Type B pancreatic cell (in vitro differentiated cells): ENCODE data around the gene ZNF646. TPM values are rescaled to one million over a fixed set of nuclear protein-coding genes. Genes with fewer than 3 reads are reported as not detected.

ENCODE experiments used
- DNase-seq: peaks from one replicate; pipeline ENCODE4 v3.0.0; 2021; ENCODE audit warnings: mixed read lengths; ENCODE audit not compliant: unreplicated experiment; ENCODE audit errors: extremely low spot score
- H3K27ac Mint-ChIP-seq: 2 replicates; pipeline ENCODE4 v1.8.0; 2021; ENCODE audit warnings: mild to moderate bottlenecking, mixed read lengths
- H3K27me3 Mint-ChIP-seq: 2 replicates; pipeline ENCODE4 v1.8.0; 2021; ENCODE audit warnings: mixed read lengths
- H3K36me3 Mint-ChIP-seq: 2 replicates; pipeline ENCODE4 v1.8.0; 2021; ENCODE audit warnings: mixed read lengths
- H3K4me1 Mint-ChIP-seq: one replicate; pipeline ENCODE4 v1.8.0; 2021; ENCODE audit warnings: mixed read lengths; ENCODE audit not compliant: unreplicated experiment
- H3K4me3 Mint-ChIP-seq: 2 replicates; pipeline ENCODE4 v1.8.0; 2021; ENCODE audit warnings: mild to moderate bottlenecking, mixed read lengths
- H3K9me3 Mint-ChIP-seq: 2 replicates; pipeline ENCODE4 v1.8.0; 2021; ENCODE audit warnings: mixed read lengths
- long read RNA-seq: library from polyadenylated mRNA; unstranded; transcript quantifications from one replicate; pipeline ENCODE4 v2.0.0, GENCODE V29; 2020
- total RNA-seq: library from RNA; stranded (reverse); gene quantifications from 2 replicates; pipeline ENCODE4 v1.2.1, GENCODE V29; 2021; ENCODE audit warnings: low replicate concordance
- TF ChIP-seq, protein P1 (sequence below): fragments of 200-600 bp; sonication (generic); conservative IDR thresholded peaks from 2 replicates; pipeline ENCODE4 v1.5.0; 2021; ENCODE audit warnings: antibody characterized with exemption, mild to moderate bottlenecking

Gene ZNF646, protein sequence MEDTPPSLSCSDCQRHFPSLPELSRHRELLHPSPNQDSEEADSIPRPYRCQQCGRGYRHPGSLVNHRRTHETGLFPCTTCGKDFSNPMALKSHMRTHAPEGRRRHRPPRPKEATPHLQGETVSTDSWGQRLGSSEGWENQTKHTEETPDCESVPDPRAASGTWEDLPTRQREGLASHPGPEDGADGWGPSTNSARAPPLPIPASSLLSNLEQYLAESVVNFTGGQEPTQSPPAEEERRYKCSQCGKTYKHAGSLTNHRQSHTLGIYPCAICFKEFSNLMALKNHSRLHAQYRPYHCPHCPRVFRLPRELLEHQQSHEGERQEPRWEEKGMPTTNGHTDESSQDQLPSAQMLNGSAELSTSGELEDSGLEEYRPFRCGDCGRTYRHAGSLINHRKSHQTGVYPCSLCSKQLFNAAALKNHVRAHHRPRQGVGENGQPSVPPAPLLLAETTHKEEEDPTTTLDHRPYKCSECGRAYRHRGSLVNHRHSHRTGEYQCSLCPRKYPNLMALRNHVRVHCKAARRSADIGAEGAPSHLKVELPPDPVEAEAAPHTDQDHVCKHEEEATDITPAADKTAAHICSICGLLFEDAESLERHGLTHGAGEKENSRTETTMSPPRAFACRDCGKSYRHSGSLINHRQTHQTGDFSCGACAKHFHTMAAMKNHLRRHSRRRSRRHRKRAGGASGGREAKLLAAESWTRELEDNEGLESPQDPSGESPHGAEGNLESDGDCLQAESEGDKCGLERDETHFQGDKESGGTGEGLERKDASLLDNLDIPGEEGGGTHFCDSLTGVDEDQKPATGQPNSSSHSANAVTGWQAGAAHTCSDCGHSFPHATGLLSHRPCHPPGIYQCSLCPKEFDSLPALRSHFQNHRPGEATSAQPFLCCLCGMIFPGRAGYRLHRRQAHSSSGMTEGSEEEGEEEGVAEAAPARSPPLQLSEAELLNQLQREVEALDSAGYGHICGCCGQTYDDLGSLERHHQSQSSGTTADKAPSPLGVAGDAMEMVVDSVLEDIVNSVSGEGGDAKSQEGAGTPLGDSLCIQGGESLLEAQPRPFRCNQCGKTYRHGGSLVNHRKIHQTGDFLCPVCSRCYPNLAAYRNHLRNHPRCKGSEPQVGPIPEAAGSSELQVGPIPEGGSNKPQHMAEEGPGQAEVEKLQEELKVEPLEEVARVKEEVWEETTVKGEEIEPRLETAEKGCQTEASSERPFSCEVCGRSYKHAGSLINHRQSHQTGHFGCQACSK (N-terminal part only)
- total RNA-seq, result 21.0 and 27.2 TPM in 2 replicates
- long read RNA-seq, full-length matches to known transcripts, result 1 of 2 reads
- long read RNA-seq, partial matches to known transcripts, result 0 of 2 reads
- long read RNA-seq, other reads (novel, unspliced or antisense), result 1 of 2 reads

DNA sequence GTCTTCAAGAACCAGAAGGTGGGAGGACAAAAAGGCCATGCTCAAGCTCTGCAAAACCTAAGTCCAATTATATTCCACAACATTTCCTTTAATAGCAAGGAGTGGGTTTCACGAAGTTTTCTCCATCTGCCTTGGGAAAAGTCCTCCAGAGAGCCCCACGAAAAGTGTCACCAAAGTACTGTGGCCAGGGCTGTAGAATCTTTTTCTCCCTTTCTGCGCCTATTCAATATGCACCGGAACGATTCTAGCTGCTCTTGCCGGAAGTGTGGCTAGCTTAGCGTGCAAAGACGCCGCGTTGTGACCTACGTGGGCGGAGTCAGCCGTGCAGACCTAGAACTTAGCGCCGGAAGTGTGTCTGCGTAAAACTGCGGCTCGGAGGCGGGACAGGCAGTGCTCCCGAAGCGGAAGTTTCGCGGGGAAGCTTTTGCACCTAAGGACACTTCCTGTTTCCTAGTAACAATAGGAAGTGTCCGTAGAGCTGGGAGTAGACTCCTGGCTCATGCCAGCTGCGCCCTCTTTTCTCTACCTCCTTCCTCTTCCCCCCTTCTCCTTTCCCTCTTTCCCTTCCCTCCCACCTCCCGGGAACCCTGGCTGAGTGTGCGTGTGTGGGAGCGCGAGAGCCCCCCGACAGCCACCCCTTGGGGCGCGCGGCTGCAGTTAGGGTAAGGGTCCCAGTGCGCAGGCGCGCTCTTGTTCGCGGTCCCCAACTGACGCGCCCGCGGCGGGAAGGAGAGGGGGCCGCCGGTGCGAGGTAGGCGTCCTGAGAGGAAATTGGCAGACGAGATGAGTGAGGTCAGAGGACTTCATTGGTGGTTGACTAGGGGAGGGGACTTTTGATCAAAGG lies at the start of gene ZNF646, which contains the start of gene ZNF668:
TSS of gene ZNF646 (plus strand) at position 453 of the 844 bp plus-strand sequence. CDS start 1,903 bp downstream, outside the sequence.
TSS of gene ZNF668 (minus strand) at position 271 of the 844 bp plus-strand sequence. CDS start 9,781 bp downstream, outside the sequence.
- Mint-ChIP-seq H3K9me3 (no peaks in the 10 kb centered on the region), H3K4me3 (peak within 1 kb of the TSS; percentile 98), H3K27ac (peak within 1 kb of the TSS; percentile 97), H3K4me1 (peaks cover 21% of the 10 kb centered on the region), H3K36me3 (peaks cover 11% of the 10 kb centered on the region), H3K27me3 (no peaks in the 10 kb centered on the region)
- TF ChIP-seq, protein P1, sequence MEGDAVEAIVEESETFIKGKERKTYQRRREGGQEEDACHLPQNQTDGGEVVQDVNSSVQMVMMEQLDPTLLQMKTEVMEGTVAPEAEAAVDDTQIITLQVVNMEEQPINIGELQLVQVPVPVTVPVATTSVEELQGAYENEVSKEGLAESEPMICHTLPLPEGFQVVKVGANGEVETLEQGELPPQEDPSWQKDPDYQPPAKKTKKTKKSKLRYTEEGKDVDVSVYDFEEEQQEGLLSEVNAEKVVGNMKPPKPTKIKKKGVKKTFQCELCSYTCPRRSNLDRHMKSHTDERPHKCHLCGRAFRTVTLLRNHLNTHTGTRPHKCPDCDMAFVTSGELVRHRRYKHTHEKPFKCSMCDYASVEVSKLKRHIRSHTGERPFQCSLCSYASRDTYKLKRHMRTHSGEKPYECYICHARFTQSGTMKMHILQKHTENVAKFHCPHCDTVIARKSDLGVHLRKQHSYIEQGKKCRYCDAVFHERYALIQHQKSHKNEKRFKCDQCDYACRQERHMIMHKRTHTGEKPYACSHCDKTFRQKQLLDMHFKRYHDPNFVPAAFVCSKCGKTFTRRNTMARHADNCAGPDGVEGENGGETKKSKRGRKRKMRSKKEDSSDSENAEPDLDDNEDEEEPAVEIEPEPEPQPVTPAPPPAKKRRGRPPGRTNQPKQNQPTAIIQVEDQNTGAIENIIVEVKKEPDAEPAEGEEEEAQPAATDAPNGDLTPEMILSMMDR, result no peak
- DNase-seq, result peak; percentile 97

DNA sequence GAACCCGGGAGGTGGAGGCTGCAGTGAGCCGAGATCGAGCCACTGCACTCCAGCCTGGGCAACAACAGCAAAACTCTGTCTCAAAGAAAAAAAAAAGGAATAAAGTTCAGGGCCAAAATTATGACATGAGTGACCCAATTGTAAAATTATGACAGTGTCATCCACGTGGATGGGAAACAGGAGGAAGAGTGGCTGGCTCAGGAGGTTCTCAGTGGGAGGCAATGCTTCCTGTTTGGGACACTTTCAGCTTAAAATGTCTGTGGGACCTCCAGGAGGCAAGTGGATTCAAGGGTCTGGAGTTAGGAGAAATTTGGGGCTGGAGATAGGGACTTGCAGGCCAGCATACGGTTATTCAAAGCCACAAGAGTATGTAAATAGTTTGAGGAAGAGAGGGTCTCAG lies 48.9 kb upstream of the ZNF646 start:
- Mint-ChIP-seq H3K27ac (no peak overlapping the region), H3K4me3 (no peak overlapping the region)

DNA sequence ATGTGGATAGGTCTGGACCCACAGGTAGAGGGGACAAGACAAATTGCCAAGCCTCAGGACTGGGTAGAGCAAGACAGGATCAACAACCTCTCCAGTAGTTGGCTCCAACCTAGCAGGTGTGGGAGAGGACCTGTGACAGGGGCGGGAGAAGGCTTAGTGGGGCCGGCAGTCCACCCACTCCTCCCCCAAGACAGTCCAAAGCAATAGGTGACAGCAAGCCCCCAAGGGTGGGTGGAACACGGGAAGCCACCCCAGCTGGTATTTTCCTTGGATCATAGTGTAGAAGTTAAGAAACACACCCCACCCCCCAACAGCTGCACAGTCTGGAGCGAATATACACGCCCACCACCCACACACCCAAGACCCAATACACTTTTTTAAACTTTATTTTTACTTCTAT lies 45.0 kb upstream of the ZNF646 start:
- Mint-ChIP-seq H3K4me3 (no peak overlapping the region), H3K27ac (no peak overlapping the region), H3K4me1 (no peaks in the 10 kb centered on the region), H3K9me3 (no peaks in the 10 kb centered on the region), H3K27me3 (no peaks in the 10 kb centered on the region), H3K36me3 (no peaks in the 10 kb centered on the region)
- TF ChIP-seq, protein P1, result no peak
- DNase-seq, result no peak

More for the DNA sequence above, 48.9 kb upstream of the ZNF646 start:
- Mint-ChIP-seq H3K27me3 (no peaks in the 10 kb centered on the region), H3K36me3 (no peaks in the 10 kb centered on the region), H3K9me3 (no peaks in the 10 kb centered on the region), H3K4me1 (no peaks in the 10 kb centered on the region)
- TF ChIP-seq, protein P1, result no peak
- DNase-seq, result no peak

DNA sequence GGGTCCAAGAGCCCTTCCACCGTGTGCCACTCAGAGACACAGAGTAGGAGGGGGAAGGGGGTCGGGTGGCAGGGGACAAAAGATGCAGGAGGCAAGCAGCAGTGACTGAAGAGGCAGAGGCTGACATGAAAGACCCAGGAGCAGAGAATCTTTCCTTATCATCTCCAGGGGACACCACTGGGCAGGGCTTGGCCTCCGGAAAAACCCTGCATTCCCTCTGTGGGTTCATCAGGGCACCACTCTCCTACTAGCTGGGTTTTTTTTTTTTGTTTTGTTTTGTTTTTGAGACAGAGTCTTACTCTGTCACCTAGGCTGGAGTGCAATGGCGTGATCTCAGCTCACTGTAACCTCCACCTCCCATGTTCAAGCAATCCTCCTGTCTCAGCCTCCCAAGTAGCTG lies 42.9 kb upstream of the ZNF646 start:
- DNase-seq, result no peak
- no peaks in the 10 kb centered on the region for H3K9me3 Mint-ChIP-seq
- no peaks in the 10 kb centered on the region for H3K36me3 Mint-ChIP-seq
- no peak overlapping the region for H3K4me3 Mint-ChIP-seq
- no peaks in the 10 kb centered on the region for H3K4me1 Mint-ChIP-seq
- TF ChIP-seq, protein P1, result no peak
- H3K27ac Mint-ChIP-seq, result no peak overlapping the region
- no peaks in the 10 kb centered on the region for H3K27me3 Mint-ChIP-seq
